ENCODE results near the gene KSR1.

Gene KSR1

GRCh38 chr17:27485716-27486495 lies 29.7 kb downstream of the KSR1 start:
- Histone ChIP-seq H3K27ac (peak overlapping the region; percentile 26; the same call in 1 of the 2 replicates), H3K9ac (ENCODE audit: insufficient read length) (no peak overlapping the region), H3K4me3 (no peak overlapping the region), H3K36me3 (ENCODE audit: insufficient read depth, low read length) (no peaks in the 10 kb centered on the region), H3K9me3 (ENCODE audit: low read depth, low read length) (no peaks in the 10 kb centered on the region)
- TF ChIP-seq EZH2 (IDR thresholded peaks at IDR 0.05), result no peak
- DNase-seq (ENCODE audit: low read depth, low spot score), result no peak

GRCh38 chr17:27486741-27487140 lies 30.5 kb downstream of the KSR1 start:
- DNase-seq (ENCODE audit: low read depth, low spot score), result no peak
- Histone ChIP-seq H3K9me3 (ENCODE audit: low read depth, low read length) (no peaks in the 10 kb centered on the region), H3K9ac (ENCODE audit: insufficient read length) (no peak overlapping the region), H3K4me3 (no peak overlapping the region), H3K27ac (no peak overlapping the region), H3K36me3 (ENCODE audit: insufficient read depth, low read length) (no peaks in the 10 kb centered on the region)
- TF ChIP-seq FOXP2 (optimal IDR thresholded peaks at IDR 0.05; ENCODE audit: control extremely low read depth, extremely low read length, insufficient read depth) (no peak), EZH2 (IDR thresholded peaks at IDR 0.05) (no peak), POLR2AphosphoS5 (IDR thresholded peaks at IDR 0.05; ENCODE audit: borderline replicate concordance, low read depth, low read length) (no peak)

- Histone ChIP-seq H3K9me3 (ENCODE audit: low read depth, low read length) (no peaks in the 10 kb centered on the region), H3K27ac (peak overlapping the region; percentile 23), H3K4me3 (no peak overlapping the region), H3K9ac (ENCODE audit: insufficient read length) (no peak overlapping the region), H3K36me3 (ENCODE audit: insufficient read depth, low read length) (no peaks in the 10 kb centered on the region)
- DNase-seq (ENCODE audit: low read depth, low spot score), result no peak
- no peak for TF ChIP-seq FOXP2 (optimal IDR thresholded peaks at IDR 0.05; ENCODE audit: control extremely low read depth, extremely low read length, insufficient read depth)
- no peak for TF ChIP-seq EZH2 (IDR thresholded peaks at IDR 0.05)
- TF ChIP-seq POLR2AphosphoS5 (IDR thresholded peaks at IDR 0.05; ENCODE audit: borderline replicate concordance, low read depth, low read length), result no peak
Measured at GRCh38 chr17:27488231-27488630, 32.0 kb downstream of the KSR1 start.

GRCh38 chr17:27489045-27489715 lies 32.9 kb downstream of the KSR1 start:
- Histone ChIP-seq H3K9ac (ENCODE audit: insufficient read length) (no peak overlapping the region), H3K36me3 (ENCODE audit: insufficient read depth, low read length) (no peaks in the 10 kb centered on the region), H3K9me3 (ENCODE audit: low read depth, low read length) (no peaks in the 10 kb centered on the region), H3K27ac (peak overlapping the region; percentile 68), H3K4me3 (peak overlapping the region; percentile 64)
- TF ChIP-seq FOXP2 (optimal IDR thresholded peaks at IDR 0.05; ENCODE audit: control extremely low read depth, extremely low read length, insufficient read depth) (no peak), EZH2 (IDR thresholded peaks at IDR 0.05) (no peak), POLR2AphosphoS5 (IDR thresholded peaks at IDR 0.05; ENCODE audit: borderline replicate concordance, low read depth, low read length) (no peak)
- DNase-seq (ENCODE audit: low read depth, low spot score), result no peak

- H3K9me3 ChIP-seq (ENCODE audit: low read depth, low read length), result no peaks in the 10 kb centered on the region
- no peaks in the 10 kb centered on the region for H3K36me3 ChIP-seq (ENCODE audit: insufficient read depth, low read length)
- H3K27ac ChIP-seq, result peak overlapping the region; percentile 68
- H3K4me3 ChIP-seq, result peak overlapping the region; percentile 64
- no peak for DNase-seq (ENCODE audit: low read depth, low spot score)
- peak; percentile 33; the same call in 1 of the 2 replicates for TF ChIP-seq POLR2AphosphoS5 (IDR thresholded peaks at IDR 0.05; ENCODE audit: borderline replicate concordance, low read depth, low read length)
- TF ChIP-seq EZH2 (IDR thresholded peaks at IDR 0.05), result no peak
- H3K9ac ChIP-seq (ENCODE audit: insufficient read length), result peak overlapping the region; percentile 1
Measured at GRCh38 chr17:27490391-27490790, 34.1 kb downstream of the KSR1 start.

GRCh38 chr17:27491713-27492190 lies 35.5 kb downstream of the KSR1 start:
- H3K9ac ChIP-seq (ENCODE audit: insufficient read length), result no peak overlapping the region
- no peak for TF ChIP-seq EZH2 (IDR thresholded peaks at IDR 0.05)
- no peak for TF ChIP-seq FOXP2 (optimal IDR thresholded peaks at IDR 0.05; ENCODE audit: control extremely low read depth, extremely low read length, insufficient read depth)
- no peak for TF ChIP-seq POLR2AphosphoS5 (IDR thresholded peaks at IDR 0.05; ENCODE audit: borderline replicate concordance, low read depth, low read length)
- H3K36me3 ChIP-seq (ENCODE audit: insufficient read depth, low read length), result no peaks in the 10 kb centered on the region
- DNase-seq (ENCODE audit: low read depth, low spot score), result no peak
- H3K9me3 ChIP-seq (ENCODE audit: low read depth, low read length), result no peaks in the 10 kb centered on the region
- H3K4me3 ChIP-seq, result no peak overlapping the region
- no peak overlapping the region for H3K27ac ChIP-seq

GRCh38 chr17:27492470-27492869 lies 36.2 kb downstream of the KSR1 start:
- Histone ChIP-seq H3K36me3 (ENCODE audit: insufficient read depth, low read length) (no peaks in the 10 kb centered on the region), H3K27ac (no peak overlapping the region), H3K9me3 (ENCODE audit: low read depth, low read length) (no peaks in the 10 kb centered on the region), H3K9ac (ENCODE audit: insufficient read length) (no peak overlapping the region), H3K4me3 (no peak overlapping the region)
- no peak for TF ChIP-seq FOXP2 (optimal IDR thresholded peaks at IDR 0.05; ENCODE audit: control extremely low read depth, extremely low read length, insufficient read depth)
- no peak for TF ChIP-seq EZH2 (IDR thresholded peaks at IDR 0.05)
- TF ChIP-seq POLR2AphosphoS5 (IDR thresholded peaks at IDR 0.05; ENCODE audit: borderline replicate concordance, low read depth, low read length), result no peak
- DNase-seq (ENCODE audit: low read depth, low spot score), result no peak

- no peak overlapping the region for H3K27ac ChIP-seq
Measured at GRCh38 chr17:27493088-27493487, 36.8 kb downstream of the KSR1 start.

More at GRCh38 chr17:27493088-27493487, 36.8 kb downstream of the KSR1 start:
- DNase-seq (ENCODE audit: low read depth, low spot score), result no peak
- TF ChIP-seq FOXP2 (optimal IDR thresholded peaks at IDR 0.05; ENCODE audit: control extremely low read depth, extremely low read length, insufficient read depth) (no peak), EZH2 (IDR thresholded peaks at IDR 0.05) (no peak), POLR2AphosphoS5 (IDR thresholded peaks at IDR 0.05; ENCODE audit: borderline replicate concordance, low read depth, low read length) (no peak)
- Histone ChIP-seq H3K9me3 (ENCODE audit: low read depth, low read length) (no peaks in the 10 kb centered on the region), H3K4me3 (no peak overlapping the region), H3K36me3 (ENCODE audit: insufficient read depth, low read length) (no peaks in the 10 kb centered on the region), H3K9ac (ENCODE audit: insufficient read length) (no peak overlapping the region)
